ENCODE measurements around the gene MMP24.

DNA sequence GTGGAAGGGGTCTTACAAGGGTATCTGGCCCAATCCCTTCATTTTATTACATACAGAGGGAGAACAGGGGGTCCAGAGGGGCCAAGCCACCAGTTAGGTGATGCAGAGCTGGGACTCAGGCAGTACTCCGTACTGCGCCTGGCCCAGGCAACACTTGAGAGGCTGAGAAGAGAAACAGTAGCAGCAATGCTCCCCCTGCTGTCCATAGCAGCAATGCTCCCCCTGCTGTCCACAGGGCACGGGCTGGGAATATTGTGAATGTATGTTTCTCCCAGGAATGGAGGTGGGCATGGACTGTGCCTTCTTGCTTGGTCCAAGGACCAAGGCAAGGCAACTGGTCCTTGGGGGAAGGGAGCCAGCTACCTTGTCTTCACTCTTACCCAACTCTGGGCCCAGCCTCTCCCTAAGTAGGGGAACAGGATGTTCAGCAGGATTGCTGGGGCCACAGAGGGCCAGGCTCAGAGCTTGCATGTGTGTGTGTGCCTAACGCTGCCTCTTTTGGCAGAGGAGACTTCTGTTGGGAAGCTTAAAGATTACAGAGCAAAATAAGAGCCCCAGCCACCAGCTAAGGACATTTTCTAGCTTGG lies 80.5 kb downstream of the MMP24 start:
- TF ChIP-seq, protein P1, sequence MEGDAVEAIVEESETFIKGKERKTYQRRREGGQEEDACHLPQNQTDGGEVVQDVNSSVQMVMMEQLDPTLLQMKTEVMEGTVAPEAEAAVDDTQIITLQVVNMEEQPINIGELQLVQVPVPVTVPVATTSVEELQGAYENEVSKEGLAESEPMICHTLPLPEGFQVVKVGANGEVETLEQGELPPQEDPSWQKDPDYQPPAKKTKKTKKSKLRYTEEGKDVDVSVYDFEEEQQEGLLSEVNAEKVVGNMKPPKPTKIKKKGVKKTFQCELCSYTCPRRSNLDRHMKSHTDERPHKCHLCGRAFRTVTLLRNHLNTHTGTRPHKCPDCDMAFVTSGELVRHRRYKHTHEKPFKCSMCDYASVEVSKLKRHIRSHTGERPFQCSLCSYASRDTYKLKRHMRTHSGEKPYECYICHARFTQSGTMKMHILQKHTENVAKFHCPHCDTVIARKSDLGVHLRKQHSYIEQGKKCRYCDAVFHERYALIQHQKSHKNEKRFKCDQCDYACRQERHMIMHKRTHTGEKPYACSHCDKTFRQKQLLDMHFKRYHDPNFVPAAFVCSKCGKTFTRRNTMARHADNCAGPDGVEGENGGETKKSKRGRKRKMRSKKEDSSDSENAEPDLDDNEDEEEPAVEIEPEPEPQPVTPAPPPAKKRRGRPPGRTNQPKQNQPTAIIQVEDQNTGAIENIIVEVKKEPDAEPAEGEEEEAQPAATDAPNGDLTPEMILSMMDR (IDR thresholded peaks at IDR 0.05; ENCODE audit: poor library complexity), result peak; percentile 69
- TF ChIP-seq EZH2 (IDR thresholded peaks at IDR 0.05; ENCODE audit: borderline replicate concordance), result no peak
